ENCODE data around the gene ALOX12B.
"Not testable (repeated sequence)": the region's sequence is repeated elsewhere in the genome, so short reads cannot be mapped to it uniquely, and the experiment has no call there.

Gene ALOX12B

GRCh38 chr17:8063761-8064534 lies 23.6 kb downstream of the ALOX12B start:
- DNase-seq: no peak

GRCh38 chr17:8062807-8063483 lies 24.6 kb downstream of the ALOX12B start:
- DNase-seq: peak; percentile 3

DNA sequence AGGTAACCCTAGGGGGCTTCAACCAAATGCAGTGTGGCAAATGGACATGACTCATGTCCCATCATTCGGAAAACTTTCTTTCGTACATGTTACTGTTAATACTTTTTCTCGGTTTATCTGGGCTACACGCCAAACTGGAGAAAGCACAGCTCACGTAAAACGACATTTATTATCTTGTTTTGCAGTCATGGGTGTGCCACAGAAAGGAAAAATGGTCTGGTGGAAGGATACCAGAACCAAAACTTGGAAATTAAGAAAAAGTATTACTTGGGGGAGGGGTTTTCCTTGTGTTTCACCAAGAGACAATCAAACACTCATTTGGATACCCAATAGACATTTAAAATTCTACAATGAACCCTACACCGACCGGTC lies 25.1 kb downstream of the ALOX12B start:
- DNase-seq: no peak

GRCh38 chr17:8061851-8062250 lies 25.7 kb downstream of the ALOX12B start:
- DNase-seq: not testable (repeated sequence)

GRCh38 chr17:8060274-8060673 lies 27.2 kb downstream of the ALOX12B start:
- peak; percentile 73 for DNase-seq

DNA sequence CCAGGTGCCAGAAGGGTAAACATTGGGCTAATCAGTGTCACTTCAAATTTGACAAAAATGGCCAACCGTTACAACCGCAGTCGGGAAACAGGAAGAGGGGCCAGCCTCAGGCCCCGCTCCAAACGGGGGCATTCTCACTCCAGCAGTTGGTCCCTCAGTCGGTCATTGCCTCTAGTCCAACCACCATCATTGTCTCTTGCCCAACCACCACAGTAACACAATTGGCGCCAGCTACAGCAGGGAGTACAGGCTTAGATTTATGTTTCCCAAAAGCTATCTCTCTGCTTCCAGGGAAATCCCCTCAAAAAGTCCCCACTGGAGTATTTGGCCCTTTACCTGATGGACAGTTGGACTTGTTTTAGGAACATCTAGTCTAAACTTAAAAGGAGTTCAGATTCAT lies 28.4 kb downstream of the ALOX12B start:
- DNase-seq: no peak

DNA sequence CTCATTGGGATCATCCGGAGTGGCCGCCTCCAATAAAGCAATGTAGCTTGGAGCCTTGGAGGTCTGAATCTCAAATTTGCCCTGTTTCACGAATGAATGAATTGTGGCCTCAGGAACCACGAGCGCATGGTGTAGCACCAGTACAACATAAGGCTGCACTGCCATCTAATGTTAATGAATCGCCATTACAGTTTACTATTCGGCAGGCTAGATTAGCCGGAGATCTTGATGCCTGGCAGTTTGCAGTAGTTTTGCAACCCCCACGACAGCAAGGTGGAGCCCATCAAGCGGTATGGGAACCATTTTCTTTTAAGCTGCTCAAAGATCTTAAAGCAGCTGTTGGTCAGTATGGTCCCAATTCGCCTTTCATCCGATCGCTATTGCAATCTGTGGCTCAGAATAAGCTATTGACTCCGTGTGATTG lies 29.8 kb downstream of the ALOX12B start:
- peak; percentile 89 for DNase-seq

DNA sequence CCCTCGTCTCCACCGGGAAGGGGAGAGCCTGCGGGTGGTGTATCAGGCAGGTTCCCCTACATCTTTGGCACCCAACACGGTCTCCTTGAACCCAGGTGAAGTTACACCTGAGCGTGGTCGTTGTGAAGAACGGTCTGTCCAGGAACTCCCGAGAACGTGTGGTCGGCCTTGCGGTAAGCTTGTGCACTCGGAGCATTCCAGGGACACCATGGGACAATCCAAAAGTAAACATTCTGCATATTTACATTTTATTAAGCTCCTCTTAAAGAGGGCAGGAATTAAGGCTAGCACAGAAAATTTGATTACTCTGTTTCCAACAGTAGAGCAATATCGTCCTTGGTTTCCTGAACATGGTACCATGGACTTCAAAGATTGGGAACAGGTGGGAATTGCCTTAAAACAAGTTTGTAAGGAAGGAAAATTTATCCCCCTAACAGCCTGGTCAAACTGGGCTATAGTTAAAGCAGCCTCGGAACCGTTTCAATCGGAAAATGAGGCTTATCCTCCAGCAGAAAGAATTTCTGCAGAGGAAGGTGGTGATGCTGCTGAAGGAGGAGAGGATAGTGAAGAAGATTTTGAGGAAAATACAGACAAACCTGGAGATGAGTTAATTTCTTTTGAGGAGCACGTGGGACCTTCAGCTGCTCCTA lies 30.4 kb downstream of the ALOX12B start:
- DNase-seq: no peak

DNA sequence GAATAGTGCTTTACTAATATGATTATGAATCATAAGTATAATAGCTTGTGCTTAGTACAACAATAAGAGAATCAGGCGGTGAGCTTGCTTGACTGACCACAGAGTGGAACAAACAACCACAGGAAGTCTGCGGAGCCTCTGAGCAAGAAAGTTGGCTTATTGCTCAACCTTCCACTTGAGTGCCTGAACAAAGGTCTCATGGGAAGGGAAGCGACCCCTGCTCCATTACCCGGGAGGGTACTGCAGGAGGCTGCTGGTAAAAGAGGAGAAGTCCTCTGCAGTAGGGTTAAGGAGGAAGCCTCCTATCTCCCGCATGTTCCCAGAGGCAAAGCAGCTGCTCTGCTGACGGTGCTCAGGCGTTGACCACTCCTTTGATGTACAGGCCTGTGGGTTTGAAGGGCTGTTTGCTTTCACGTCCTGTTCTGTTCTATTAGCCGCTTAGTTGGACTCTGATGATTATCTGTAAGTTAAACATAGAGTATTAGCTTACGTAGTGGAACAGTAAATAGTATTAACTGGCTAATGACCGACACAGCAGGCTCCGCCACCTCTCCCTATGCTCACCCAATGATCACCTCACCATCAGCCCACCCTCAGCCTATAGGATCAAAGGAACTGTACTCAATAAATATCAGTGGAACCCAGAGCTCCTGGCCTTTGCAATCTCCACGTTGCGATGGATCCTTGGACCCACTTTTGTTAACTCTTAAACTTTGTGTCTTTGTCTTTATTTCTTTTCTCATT lies 31.1 kb downstream of the ALOX12B start:
- DNase-seq: no peak

GRCh38 chr17:8055851-8056231 lies 31.7 kb downstream of the ALOX12B start:
- DNase-seq: no peak

GRCh38 chr17:8053600-8053999 lies 33.9 kb downstream of the ALOX12B start:
- DNase-seq: no peak

GRCh38 chr17:8052256-8053252 lies 35.0 kb downstream of the ALOX12B start:
- DNase-seq: no peak

- no peak for DNase-seq
Observed at GRCh38 chr17:8051831-8052230, 35.7 kb downstream of the ALOX12B start.

DNA sequence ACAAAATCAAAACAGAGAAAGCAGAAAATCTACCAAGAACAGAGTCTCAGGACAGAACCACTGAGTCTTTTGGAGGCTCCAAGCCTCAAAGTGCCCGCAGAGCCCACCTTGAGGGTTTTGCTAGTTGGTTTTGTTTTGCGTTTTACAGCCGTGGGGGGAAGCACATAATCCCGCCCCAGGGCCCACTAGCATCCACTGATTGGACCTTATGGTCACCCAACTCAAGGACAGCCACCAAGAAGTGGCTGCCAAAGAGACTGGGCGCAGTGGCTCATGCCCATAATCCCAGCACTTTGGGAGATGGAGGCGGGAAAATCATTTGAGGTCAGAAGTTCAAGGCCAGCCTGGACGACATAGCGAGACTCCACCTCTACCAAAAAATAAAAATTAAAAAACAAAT lies 38.8 kb downstream of the ALOX12B start:
- no peak for DNase-seq

GRCh38 chr17:8048236-8048635 lies 39.3 kb downstream of the ALOX12B start:
- DNase-seq: no peak

DNA sequence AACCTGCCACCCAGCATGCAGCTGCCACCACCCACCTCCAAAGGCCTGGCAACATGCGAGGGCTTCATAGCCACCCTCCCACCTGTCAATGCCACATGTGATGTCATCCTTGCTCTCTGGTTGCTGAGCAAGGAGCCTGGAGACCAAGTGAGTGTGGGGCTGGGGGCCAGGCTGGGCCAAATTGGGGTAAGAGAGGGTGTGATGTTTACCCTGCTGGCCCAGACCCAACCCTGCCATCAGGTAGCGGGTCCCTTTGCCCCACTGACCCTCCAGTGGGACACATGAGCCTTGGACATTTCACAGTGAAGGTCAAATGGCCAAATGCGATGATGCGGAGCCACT lies 39.8 kb downstream of the ALOX12B start:
- no peak for DNase-seq

DNA sequence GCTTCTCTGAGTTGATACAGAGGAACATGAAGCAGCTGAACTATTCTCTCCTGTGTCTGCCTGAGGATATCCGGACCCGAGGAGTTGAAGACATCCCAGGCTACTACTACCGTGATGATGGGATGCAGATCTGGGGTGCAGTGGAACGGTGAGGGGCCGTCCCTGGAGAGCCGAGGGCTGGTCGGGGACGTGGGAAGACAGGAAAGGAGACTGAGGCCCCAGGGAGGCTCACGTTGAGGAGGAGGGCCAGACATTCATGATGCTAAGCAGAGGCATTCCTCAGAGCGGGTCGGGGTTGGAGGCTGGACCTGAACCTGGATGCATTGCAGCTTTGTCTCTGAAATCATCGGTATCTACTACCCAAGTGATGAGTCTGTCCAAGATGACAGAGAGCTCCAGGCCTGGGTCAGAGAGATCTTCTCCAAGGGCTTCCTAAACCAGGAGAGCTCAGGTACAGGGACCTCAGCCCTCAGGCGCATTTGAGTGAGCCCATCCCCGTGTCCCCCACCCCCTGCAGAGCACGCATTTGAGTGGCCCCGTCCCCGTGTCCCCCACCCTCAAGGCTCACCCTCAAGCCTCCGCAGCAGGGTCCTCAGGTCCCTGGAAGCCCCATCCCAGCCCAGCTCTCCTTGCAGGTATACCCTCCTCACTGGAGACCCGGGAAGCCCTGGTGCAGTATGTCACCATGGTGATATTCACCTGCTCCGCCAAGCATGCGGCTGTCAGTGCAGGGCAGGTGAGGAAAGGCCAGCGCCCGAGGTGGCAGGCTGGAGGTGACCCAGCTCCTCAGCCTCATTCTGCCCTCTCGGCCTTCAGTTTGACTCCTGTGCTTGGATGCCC lies 40.4 kb downstream of the ALOX12B start:
- DNase-seq: no peak

- DNase-seq: no peak
Observed at GRCh38 chr17:8046306-8046928, 41.1 kb downstream of the ALOX12B start.

- no peak for DNase-seq
Observed at GRCh38 chr17:8044819-8045810, 42.4 kb downstream of the ALOX12B start.

Measured in NCI-H510A treated with DMSO at 0.1 percent for 48 hours (cell line).